Prostate gland (tissue), 2 donors: Measurements from ENCODE around the gene SFXN2. TPM values are rescaled to one million over a fixed set of nuclear protein-coding genes. Genes with fewer than 3 reads are reported as not detected.
A peak's percentile ranks its signal among the peaks of the same experiment; 100 is the strongest.

ENCODE experiments used
- DNase-seq: peaks from one replicate; pipeline ENCODE4 v3.0.0-alpha.2; 2019; ENCODE audit warnings: low spot score
- H3K27ac ChIP-seq, 2 donors: fragments of 200-600 bp; sonication (generic); 2 replicates each; pipeline ENCODE4 v1.5.1; 2017 to 2019
- H3K27me3 ChIP-seq: fragments of 200-600 bp; sonication (generic); replicated peaks from 2 replicates; pipeline ENCODE4 v1.5.1; 2019; ENCODE audit not compliant: insufficient read depth
- H3K36me3 ChIP-seq, 2 donors: fragments of 200-600 bp; sonication (generic); 1 replicate in 1 of 2; 2 replicates in 1 of 2; pipeline versions ENCODE4 v1.5.1 to v1.8.1; 2017 to 2019
- H3K4me1 ChIP-seq: fragments of 200-600 bp; sonication (generic); replicated peaks from 2 replicates; pipeline ENCODE4 v1.5.1; 2019
- H3K4me3 ChIP-seq, 2 donors: fragments of 200-600 bp; sonication (generic); 2 replicates each; pipeline ENCODE4 v1.5.1; 2017 to 2019
- H3K9me3 ChIP-seq: fragments of 200-600 bp; sonication (generic); 2 replicates; pipeline ENCODE4 v1.5.1; 2017
- CTCF ChIP-seq, 4 experiments: fragments of 200-600 bp in 2 of 4; fragments of 450-650 bp in 2 of 4; sonication (generic) in 2 of 4; IDR thresholded peaks; 1 replicate in 3 of 4; 2 replicates in 1 of 4; pipeline ENCODE4 v1.5.1; 2016 to 2019; ENCODE audit warnings: antibody characterized with exemption in 4 of 4, mild to moderate bottlenecking in 2 of 4, moderate library complexity in 2 of 4
- POLR2A ChIP-seq: fragments of 450-650 bp; IDR thresholded peaks from one replicate; pipeline ENCODE4 v1.6.1; 2016; ENCODE audit warnings: antibody characterized with exemption, mild to moderate bottlenecking
- POLR2AphosphoS5 ChIP-seq: sonication (generic); formaldehyde crosslinking; IDR thresholded peaks from one replicate; pipeline ENCODE4 v1.6.1; 2017; ENCODE audit warnings: antibody characterized with exemption
- WGBS: methylation state at CpG from one replicate; pipeline ENCODE4 v1.1.5; 2018; 5-methylcytosine and 5-hydroxymethylcytosine counted together
- intact Hi-C: fragments of 100-400 bp; cut with DNase I; formaldehyde crosslinking; loops from one replicate; pipeline ENCODE4 v1.14.2; 2022
- total RNA-seq, 2 donors: library from RNA; depleted of rRNA; stranded (reverse); fragments of >200 nt; gene quantifications; one replicate each; pipeline ENCODE4 v1.1.0, GENCODE V29; 2016

SFXN2 gene
- total RNA-seq, 2 donors from 2014 or later = 16.4 to 26.6 TPM

- WGBS = 54% methylated on average over 30 of the region's 30 CpGs
- no peaks in the 10 kb centered on the region for H3K9me3 ChIP-seq
- TF ChIP-seq POLR2A = no peak
- TF ChIP-seq CTCF (IDR thresholded peaks at IDR 0.05) = peak; percentile 77 to 94 (median 90)
- peak; percentile 51 for TF ChIP-seq POLR2AphosphoS5
- no peak overlapping the region for H3K27ac ChIP-seq
- H3K27me3 ChIP-seq = no peaks in the 10 kb centered on the region
- H3K4me3 ChIP-seq = no peak overlapping the region
- intact Hi-C loops = loop anchor here (1.0 to 10.0 kb wide), 3 partner anchors 172 to 515 kb away; partner anchors contain the start of gene RPEL1
- H3K36me3 ChIP-seq = peaks cover 0 to 2% of the 10 kb centered on the region in 2 donors
- no peaks in the 10 kb centered on the region for H3K4me1 ChIP-seq
- DNase-seq = peak; percentile 82
These were observed 14.9 kb downstream of the SFXN2 start for GRCh38 chr10:102729029-102730026.

GRCh38 chr10:102731222-102731800 is 16.9 kb downstream of the SFXN2 start:
- intact Hi-C loops = no loop called here
- Histone ChIP-seq H3K27me3 (no peaks in the 10 kb centered on the region), H3K4me3 (no peak overlapping the region), H3K9me3 (no peaks in the 10 kb centered on the region), H3K36me3 (peaks cover 0 to 2% of the 10 kb centered on the region in 2 donors), H3K4me1 (no peaks in the 10 kb centered on the region), H3K27ac (no peak overlapping the region)
- 69% methylated on average over 5 of the region's 5 CpGs for WGBS
- no peak for TF ChIP-seq CTCF (IDR thresholded peaks at IDR 0.05)
- TF ChIP-seq POLR2AphosphoS5 = no peak
- no peak for TF ChIP-seq POLR2A
- no peak for DNase-seq

GRCh38 chr10:102732661-102733060 is 18.2 kb downstream of the SFXN2 start:
- no peak for DNase-seq
- WGBS = 92% methylated on average over 1 of the region's 1 CpG
- intact Hi-C loops = no loop called here
- Histone ChIP-seq H3K36me3 (peaks cover 0 to 2% of the 10 kb centered on the region in 2 donors), H3K4me3 (no peak overlapping the region), H3K27me3 (no peaks in the 10 kb centered on the region), H3K9me3 (no peaks in the 10 kb centered on the region), H3K27ac (no peak overlapping the region), H3K4me1 (no peaks in the 10 kb centered on the region)
- no peak for TF ChIP-seq POLR2A
- TF ChIP-seq CTCF (IDR thresholded peaks at IDR 0.05) = no peak
- no peak for TF ChIP-seq POLR2AphosphoS5

GRCh38 chr10:102735065-102735562 is 20.7 kb downstream of the SFXN2 start:
- Histone ChIP-seq H3K27me3 (no peaks in the 10 kb centered on the region), H3K27ac (no peak overlapping the region), H3K36me3 (peaks cover 0 to 2% of the 10 kb centered on the region in 2 donors), H3K4me3 (no peak overlapping the region), H3K9me3 (no peaks in the 10 kb centered on the region), H3K4me1 (no peaks in the 10 kb centered on the region)
- no peak for TF ChIP-seq POLR2A
- TF ChIP-seq POLR2AphosphoS5 = no peak
- no peak for TF ChIP-seq CTCF (IDR thresholded peaks at IDR 0.05)
- 76% methylated on average over 9 of the region's 9 CpGs for WGBS
- intact Hi-C loops = no loop called here
- DNase-seq = no peak
